ENCODE results near the gene PARD3. TPM values are rescaled to one million over a fixed set of nuclear protein-coding genes. Genes with fewer than 3 reads are reported as not detected.

PARD3 gene
- total and polyA plus RNA-seq, 2 experiments from 2014 or later, result 47.2 to 59.7 TPM

DNA sequence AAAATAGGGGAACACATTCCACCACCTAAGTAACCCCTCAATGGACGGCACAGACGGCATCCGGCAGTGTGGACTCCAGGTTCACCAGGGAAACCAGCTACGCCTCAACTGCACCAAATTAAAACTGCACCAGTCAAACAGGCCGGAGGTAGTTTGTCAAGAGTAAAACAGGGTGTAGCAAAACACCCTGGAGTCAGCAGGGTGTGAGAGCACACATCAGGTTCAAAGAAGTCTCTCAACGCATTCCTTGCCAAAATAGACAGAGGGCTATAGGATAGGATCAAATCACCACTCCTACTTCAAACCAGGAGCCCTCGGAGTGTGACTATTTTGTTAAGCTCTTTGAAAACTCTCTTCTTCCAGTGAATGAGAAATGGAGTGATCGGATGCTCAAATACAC, 135.9 kb downstream of the PARD3 start:
- WGBS (ENCODE audit: low lambda C conversion rate, missing lambda C conversion rate), result 92% methylated on average over 8 of the region's 8 CpGs
- TF ChIP-seq, protein P1, sequence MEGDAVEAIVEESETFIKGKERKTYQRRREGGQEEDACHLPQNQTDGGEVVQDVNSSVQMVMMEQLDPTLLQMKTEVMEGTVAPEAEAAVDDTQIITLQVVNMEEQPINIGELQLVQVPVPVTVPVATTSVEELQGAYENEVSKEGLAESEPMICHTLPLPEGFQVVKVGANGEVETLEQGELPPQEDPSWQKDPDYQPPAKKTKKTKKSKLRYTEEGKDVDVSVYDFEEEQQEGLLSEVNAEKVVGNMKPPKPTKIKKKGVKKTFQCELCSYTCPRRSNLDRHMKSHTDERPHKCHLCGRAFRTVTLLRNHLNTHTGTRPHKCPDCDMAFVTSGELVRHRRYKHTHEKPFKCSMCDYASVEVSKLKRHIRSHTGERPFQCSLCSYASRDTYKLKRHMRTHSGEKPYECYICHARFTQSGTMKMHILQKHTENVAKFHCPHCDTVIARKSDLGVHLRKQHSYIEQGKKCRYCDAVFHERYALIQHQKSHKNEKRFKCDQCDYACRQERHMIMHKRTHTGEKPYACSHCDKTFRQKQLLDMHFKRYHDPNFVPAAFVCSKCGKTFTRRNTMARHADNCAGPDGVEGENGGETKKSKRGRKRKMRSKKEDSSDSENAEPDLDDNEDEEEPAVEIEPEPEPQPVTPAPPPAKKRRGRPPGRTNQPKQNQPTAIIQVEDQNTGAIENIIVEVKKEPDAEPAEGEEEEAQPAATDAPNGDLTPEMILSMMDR (IDR thresholded peaks at IDR 0.05; ENCODE audit: poor library complexity), result no peak
- no peak for TF ChIP-seq EZH2phosphoT487 (IDR thresholded peaks at IDR 0.05; ENCODE audit: low read depth, severe bottlenecking, unreplicated experiment)
- Histone ChIP-seq H3K4me1 (ENCODE audit: insufficient read depth) (no peaks in the 10 kb centered on the region), H3K9me2 (replicated peaks; ENCODE audit: insufficient read depth) (no peaks in the 10 kb centered on the region), H3K4me2 (no peak overlapping the region), H3K27ac (no peak overlapping the region), H3K79me2 (peaks cover 86% of the 10 kb centered on the region), H3K9me3 (ENCODE audit: low read depth) (no peaks in the 10 kb centered on the region), H2AFZ (no peak overlapping the region), H3K4me3 (no peak overlapping the region), H3K36me3 (replicated peaks; ENCODE audit: insufficient read depth, low read depth) (no peaks in the 10 kb centered on the region), H4K20me1 (ENCODE audit: insufficient read depth, poor library complexity, severe bottlenecking) (peaks cover 8% of the 10 kb centered on the region), H3K27me3 (no peaks in the 10 kb centered on the region)
- DNase-seq (ENCODE audit: low spot score), result no peak

DNA sequence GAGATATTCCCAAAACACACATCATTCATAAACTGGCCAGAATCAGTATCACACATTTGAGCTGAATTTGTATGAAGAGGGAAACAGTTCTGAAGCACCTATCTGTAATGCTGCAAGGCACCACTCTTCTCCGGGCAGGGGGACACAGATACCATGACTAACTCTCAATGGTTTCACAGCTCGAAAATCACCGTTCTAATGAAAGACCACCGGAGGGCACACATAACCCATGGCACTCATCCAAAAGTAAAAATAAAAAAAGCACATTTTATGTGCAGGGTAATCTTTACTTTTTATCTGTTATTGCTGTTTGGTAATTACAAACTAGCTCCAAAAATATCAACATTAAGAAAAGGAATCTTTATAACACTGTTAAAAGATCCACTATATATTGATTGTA, 137.5 kb downstream of the PARD3 start:
- no peak for TF ChIP-seq EZH2phosphoT487 (IDR thresholded peaks at IDR 0.05; ENCODE audit: low read depth, severe bottlenecking, unreplicated experiment)
- TF ChIP-seq, protein P1 (IDR thresholded peaks at IDR 0.05; ENCODE audit: poor library complexity), result peak; percentile 20
- no peak overlapping the region for H3K27ac ChIP-seq
- H3K4me1 ChIP-seq (ENCODE audit: insufficient read depth), result peaks cover 4% of the 10 kb centered on the region
- H3K4me3 ChIP-seq, result no peak overlapping the region
- H3K27me3 ChIP-seq, result no peaks in the 10 kb centered on the region
- WGBS (ENCODE audit: low lambda C conversion rate, missing lambda C conversion rate), result 69% methylated on average over 4 of the region's 4 CpGs
- H2AFZ ChIP-seq, result no peak overlapping the region
- H3K9me3 ChIP-seq (ENCODE audit: low read depth), result no peaks in the 10 kb centered on the region
- H3K9me2 ChIP-seq (replicated peaks; ENCODE audit: insufficient read depth), result no peaks in the 10 kb centered on the region
- H4K20me1 ChIP-seq (ENCODE audit: insufficient read depth, poor library complexity, severe bottlenecking), result peaks cover under 1% of the 10 kb centered on the region
- no peaks in the 10 kb centered on the region for H3K36me3 ChIP-seq (replicated peaks; ENCODE audit: insufficient read depth, low read depth)
- H3K4me2 ChIP-seq, result no peak overlapping the region
- peaks cover 87% of the 10 kb centered on the region for H3K79me2 ChIP-seq
- no peak for DNase-seq (ENCODE audit: low spot score)

DNA sequence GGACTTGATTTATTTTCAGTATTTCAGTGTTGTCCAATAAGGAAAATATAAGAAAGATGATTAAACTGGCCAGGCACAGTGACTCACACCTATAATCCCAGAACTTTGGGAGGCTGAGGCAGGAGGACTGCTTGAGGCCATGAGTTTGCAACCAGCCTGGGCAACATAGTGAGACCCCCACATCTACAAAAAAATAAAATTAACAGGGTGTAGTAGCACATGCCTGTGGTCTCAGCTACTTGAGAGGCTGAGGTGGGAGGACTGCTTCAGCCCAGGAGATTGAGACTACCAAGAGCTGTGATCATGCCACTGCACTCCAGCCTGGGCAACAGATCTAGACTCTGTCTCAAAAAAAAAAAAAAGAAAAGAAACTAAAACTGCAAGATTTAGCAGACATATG, 138.0 kb downstream of the PARD3 start:
- Histone ChIP-seq H3K4me2 (no peak overlapping the region), H3K79me2 (peaks cover 87% of the 10 kb centered on the region), H4K20me1 (ENCODE audit: insufficient read depth, poor library complexity, severe bottlenecking) (no peaks in the 10 kb centered on the region), H3K9me2 (replicated peaks; ENCODE audit: insufficient read depth) (no peaks in the 10 kb centered on the region), H3K4me3 (no peak overlapping the region), H3K9me3 (ENCODE audit: low read depth) (no peaks in the 10 kb centered on the region), H3K4me1 (ENCODE audit: insufficient read depth) (peaks cover 8% of the 10 kb centered on the region), H3K36me3 (replicated peaks; ENCODE audit: insufficient read depth, low read depth) (no peaks in the 10 kb centered on the region), H3K27ac (no peak overlapping the region), H3K27me3 (no peaks in the 10 kb centered on the region), H2AFZ (no peak overlapping the region)
- no peak for DNase-seq (ENCODE audit: low spot score)
- TF ChIP-seq EZH2 (IDR thresholded peaks at IDR 0.05; ENCODE audit: borderline replicate concordance) (no peak), EZH2phosphoT487 (IDR thresholded peaks at IDR 0.05; ENCODE audit: low read depth, severe bottlenecking, unreplicated experiment) (no peak)
- TF ChIP-seq, protein P1 (IDR thresholded peaks at IDR 0.05; ENCODE audit: poor library complexity), result no peak

DNA sequence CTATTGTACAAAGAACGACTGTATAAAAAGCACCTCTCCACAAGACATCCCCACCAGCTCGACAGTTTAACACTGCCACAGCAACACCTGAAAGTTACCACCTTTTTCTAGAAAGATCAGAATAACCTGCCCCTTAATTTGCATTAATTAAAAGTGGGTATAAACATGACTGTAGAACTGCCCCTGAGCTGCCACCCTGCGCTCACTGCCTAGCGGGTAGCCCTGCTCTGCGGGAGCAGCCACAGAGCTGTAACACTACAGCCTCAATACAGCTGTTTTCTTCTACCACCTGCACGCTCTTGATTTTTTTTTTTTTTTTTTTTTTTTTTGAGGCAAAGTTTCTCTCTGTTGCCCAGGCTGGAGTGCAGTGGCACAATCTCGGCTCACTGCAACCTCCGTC, 140.9 kb downstream of the PARD3 start:
- TF ChIP-seq EZH2 (IDR thresholded peaks at IDR 0.05; ENCODE audit: borderline replicate concordance) (no peak), EZH2phosphoT487 (IDR thresholded peaks at IDR 0.05; ENCODE audit: low read depth, severe bottlenecking, unreplicated experiment) (no peak)
- TF ChIP-seq, protein P1 (IDR thresholded peaks at IDR 0.05; ENCODE audit: poor library complexity), result no peak
- 93% methylated on average over 8 of the region's 8 CpGs for WGBS (ENCODE audit: low lambda C conversion rate, missing lambda C conversion rate)
- Histone ChIP-seq H3K9me3 (ENCODE audit: low read depth) (no peaks in the 10 kb centered on the region), H3K36me3 (replicated peaks; ENCODE audit: insufficient read depth, low read depth) (no peaks in the 10 kb centered on the region), H3K27ac (no peak overlapping the region), H3K79me2 (peaks cover 86% of the 10 kb centered on the region), H3K27me3 (no peaks in the 10 kb centered on the region), H2AFZ (no peak overlapping the region), H3K4me2 (no peak overlapping the region), H3K4me1 (ENCODE audit: insufficient read depth) (peaks cover 9% of the 10 kb centered on the region), H3K9me2 (replicated peaks; ENCODE audit: insufficient read depth) (no peaks in the 10 kb centered on the region), H4K20me1 (ENCODE audit: insufficient read depth, poor library complexity, severe bottlenecking) (no peaks in the 10 kb centered on the region), H3K4me3 (no peak overlapping the region)
- no peak for DNase-seq (ENCODE audit: low spot score)
